AG04450 (cell line): ENCODE results near the gene ZDHHC24. TPM values are rescaled to one million over a fixed set of nuclear protein-coding genes. Genes with fewer than 3 reads are reported as not detected.

ENCODE experiments used
- CTCF ChIA-PET: fragments of 300-600, 350-600 bp; formaldehyde crosslinking; extraction: SDS; loops from one replicate; lab custom pipeline; 2022; ENCODE audit warnings: antibody characterized with exemption, inconsistent platforms; lab: Charles Lee
- POLR2A ChIA-PET: fragments of 350-600 bp; formaldehyde crosslinking; extraction: SDS; loops from one replicate; lab custom pipeline; 2021; ENCODE audit warnings: antibody characterized with exemption, inconsistent platforms; lab: Yijun Ruan, JAX
- DNase-seq: peaks from one replicate; pipeline ENCODE4 v3.0.0-alpha.2; 2011; ENCODE audit warnings: low read depth, low spot score
- H3K27ac ChIP-seq: one replicate; pipeline ENCODE4 v1.5.1; 2012; ENCODE audit warnings: low read depth, low read length, control low read depth
- H3K27me3 ChIP-seq: one replicate; pipeline ENCODE4 v1.6.0; 2012; ENCODE audit warnings: low read length; ENCODE audit not compliant: control insufficient read depth, insufficient read depth
- H3K4me3 ChIP-seq: 2 replicates; pipeline ENCODE4 v1.5.1; 2011; ENCODE audit warnings: mild to moderate bottlenecking, low read depth, low read length, control low read depth
- H3K9me3 ChIP-seq: 2 replicates; pipeline ENCODE4 v1.5.1; 2012; ENCODE audit warnings: low read length; ENCODE audit not compliant: control insufficient read depth, insufficient read depth
- polyA plus RNA-seq: library from polyadenylated mRNA; depleted of rRNA; stranded (reverse); fragments of >200 nt; gene quantifications from 2 replicates; pipeline ENCODE4 v1.2.3, GENCODE V29; 2011; rRNA removed
- TF ChIP-seq, protein P1 (sequence below): IDR thresholded peaks from 2 replicates; pipeline ENCODE4 v1.5.1; 2011; ENCODE audit warnings: low read depth, low read length, control low read depth, inconsistent platforms

The ZDHHC24 gene
- polyA plus RNA-seq, 1 experiment = 6.2 TPM

DNA sequence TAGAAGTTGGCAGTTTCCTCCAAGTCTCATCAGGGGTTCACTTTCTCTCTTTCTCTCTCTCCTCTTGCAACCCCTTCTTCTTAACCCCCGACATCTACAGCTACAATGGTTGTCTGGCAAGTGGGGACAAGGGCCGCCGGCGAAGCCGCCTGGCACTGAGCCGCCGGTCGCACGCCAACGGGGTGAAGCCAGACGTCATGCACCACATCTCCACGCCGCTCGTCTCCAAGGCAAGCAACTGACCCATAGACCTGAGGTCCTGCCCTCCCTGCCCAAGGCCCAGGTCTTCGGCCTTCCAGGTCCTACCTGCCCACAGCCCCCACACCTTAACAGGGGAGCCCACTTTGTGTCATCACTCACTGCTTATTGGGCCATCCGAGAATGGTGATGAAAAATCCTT lies 74.7 kb downstream of the ZDHHC24 start:
- CTCF ChIA-PET = interaction anchor here (1.0 kb wide), 1 partner anchor 42 kb away, joined by 3 read pairs; no protein-coding TSS in a partner anchor
- TF ChIP-seq, protein P1, sequence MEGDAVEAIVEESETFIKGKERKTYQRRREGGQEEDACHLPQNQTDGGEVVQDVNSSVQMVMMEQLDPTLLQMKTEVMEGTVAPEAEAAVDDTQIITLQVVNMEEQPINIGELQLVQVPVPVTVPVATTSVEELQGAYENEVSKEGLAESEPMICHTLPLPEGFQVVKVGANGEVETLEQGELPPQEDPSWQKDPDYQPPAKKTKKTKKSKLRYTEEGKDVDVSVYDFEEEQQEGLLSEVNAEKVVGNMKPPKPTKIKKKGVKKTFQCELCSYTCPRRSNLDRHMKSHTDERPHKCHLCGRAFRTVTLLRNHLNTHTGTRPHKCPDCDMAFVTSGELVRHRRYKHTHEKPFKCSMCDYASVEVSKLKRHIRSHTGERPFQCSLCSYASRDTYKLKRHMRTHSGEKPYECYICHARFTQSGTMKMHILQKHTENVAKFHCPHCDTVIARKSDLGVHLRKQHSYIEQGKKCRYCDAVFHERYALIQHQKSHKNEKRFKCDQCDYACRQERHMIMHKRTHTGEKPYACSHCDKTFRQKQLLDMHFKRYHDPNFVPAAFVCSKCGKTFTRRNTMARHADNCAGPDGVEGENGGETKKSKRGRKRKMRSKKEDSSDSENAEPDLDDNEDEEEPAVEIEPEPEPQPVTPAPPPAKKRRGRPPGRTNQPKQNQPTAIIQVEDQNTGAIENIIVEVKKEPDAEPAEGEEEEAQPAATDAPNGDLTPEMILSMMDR = no peak
- Histone ChIP-seq H3K27me3 (no peaks in the 10 kb centered on the region), H3K4me3 (no peak overlapping the region), H3K9me3 (no peaks in the 10 kb centered on the region; the same call in 1 of the 2 replicates), H3K27ac (no peak overlapping the region)
- POLR2A ChIA-PET = interaction anchor here (0.6 kb wide), 1 partner anchor 97 kb away, joined by 3 read pairs; the partner anchor contains the start of gene CTSF
- DNase-seq = no peak

Other genes with a start within 250 kb of the ZDHHC24 start
- gene CD248, start 229.0 kb downstream of the ZDHHC24 start, polyA plus RNA-seq = 105 and 128 TPM in 2 replicates
- 6.7 and 9.0 TPM in 2 replicates for gene RIN1, start 209.6 kb downstream of the ZDHHC24 start, polyA plus RNA-seq
- 35.2 and 39.3 TPM in 2 replicates for gene BRMS1, start 200.9 kb downstream of the ZDHHC24 start, polyA plus RNA-seq
- 15.9 and 17.7 TPM in 2 replicates for gene B4GAT1, start 198.4 kb downstream of the ZDHHC24 start, polyA plus RNA-seq
- 0.16 and 0.46 TPM in 2 replicates for gene SLC29A2, start 174.3 kb downstream of the ZDHHC24 start, polyA plus RNA-seq
- gene NPAS4, start 125.0 kb downstream of the ZDHHC24 start, polyA plus RNA-seq = 0.12 and 0.14 TPM in 2 replicates
- 43.1 and 55.1 TPM in 2 replicates for gene MRPL11, start 107.2 kb downstream of the ZDHHC24 start, polyA plus RNA-seq
- 4.6 and 5.6 TPM in 2 replicates for gene PELI3, start 79.1 kb downstream of the ZDHHC24 start, polyA plus RNA-seq
- 54.6 and 60.2 TPM in 2 replicates for gene DPP3, start 65.6 kb downstream of the ZDHHC24 start, polyA plus RNA-seq
- 17.7 and 21.1 TPM in 2 replicates for gene BBS1, start 35.4 kb downstream of the ZDHHC24 start, polyA plus RNA-seq
- gene ACTN3, start 855 bp upstream of the ZDHHC24 start, polyA plus RNA-seq = 0.11 TPM in 2 replicates
- gene CTSF, start 22.6 kb upstream of the ZDHHC24 start, polyA plus RNA-seq = 24.3 and 28.1 TPM in 2 replicates
- 0.11 and 0.19 TPM in 2 replicates for gene CCDC87, start 47.0 kb upstream of the ZDHHC24 start, polyA plus RNA-seq
- gene CCS, start 47.1 kb upstream of the ZDHHC24 start, polyA plus RNA-seq = 26.7 and 30.3 TPM in 2 replicates
- 21.4 and 25.0 TPM in 2 replicates for gene RBM14, start 70.6 kb upstream of the ZDHHC24 start, polyA plus RNA-seq
- gene RBM4, start 92.7 kb upstream of the ZDHHC24 start, polyA plus RNA-seq = 234 and 272 TPM in 2 replicates
- gene RBM4B, start 131.8 kb upstream of the ZDHHC24 start, polyA plus RNA-seq = 37.4 and 43.8 TPM in 2 replicates
- gene SPTBN2, start 183.2 kb upstream of the ZDHHC24 start, polyA plus RNA-seq = 0.09 and 0.21 TPM in 2 replicates